ENCODE data around the gene EEPD1. TPM values are rescaled to one million over a fixed set of nuclear protein-coding genes. Genes with fewer than 3 reads are reported as not detected.

The EEPD1 gene
- total RNA-seq, 1 experiment from 2014 or later = 7.8 TPM

DNA sequence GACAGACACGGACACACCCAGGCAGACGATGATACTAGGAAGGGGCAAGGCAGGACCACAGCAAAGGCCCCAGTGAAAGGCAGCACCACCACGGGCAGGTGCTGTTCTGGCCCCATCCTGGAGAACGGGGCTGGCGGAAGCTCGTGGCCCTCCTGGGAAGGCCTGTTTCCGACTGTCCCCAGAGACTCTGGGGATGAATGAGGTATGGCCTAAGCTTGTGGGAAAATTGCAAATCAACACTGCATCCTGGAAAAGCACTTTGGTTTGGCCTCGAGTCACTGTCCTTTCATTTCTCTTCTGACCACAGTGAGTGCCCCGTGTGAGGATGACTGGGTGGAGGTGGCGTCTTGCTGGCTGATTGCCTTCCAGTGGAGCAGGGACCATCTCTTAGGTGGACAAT lies 155.0 kb downstream of the EEPD1 start:
- no peak for DNase-seq (ENCODE audit: low spot score)
- Mint-ChIP-seq H3K4me3 (no peak overlapping the region), H3K9me3 (no peaks in the 10 kb centered on the region), H3K4me1 (peaks cover 19% of the 10 kb centered on the region), H3K27ac (no peak overlapping the region), H3K27me3 (ENCODE audit: low read depth) (no peaks in the 10 kb centered on the region), H3K36me3 (no peaks in the 10 kb centered on the region)
- ChIA-PET CTCF (interaction anchor here (1.3 kb wide), 1 partner anchor 11 kb away, joined by 3 read pairs; no protein-coding TSS in a partner anchor), POLR2A (no interaction called here)
- ATAC-seq = no peak
- TF ChIP-seq RORB (CRISPR knock-in tag; IDR thresholded peaks at IDR 0.05) (no peak), ZNF671 (CRISPR knock-in tag; IDR thresholded peaks at IDR 0.05) (no peak), NFATC4 (CRISPR knock-in tag; IDR thresholded peaks at IDR 0.05) (no peak), SMAD4 (CRISPR knock-in tag; IDR thresholded peaks at IDR 0.05) (no peak), ZNF232 (CRISPR knock-in tag; IDR thresholded peaks at IDR 0.05) (no peak), TEAD4 (CRISPR knock-in tag; IDR thresholded peaks at IDR 0.05) (no peak), JAZF1 (CRISPR knock-in tag; IDR thresholded peaks at IDR 0.05) (no peak), ZNF219 (CRISPR knock-in tag; IDR thresholded peaks at IDR 0.05; ENCODE audit: borderline replicate concordance) (no peak)
- TF ChIP-seq, protein P1, sequence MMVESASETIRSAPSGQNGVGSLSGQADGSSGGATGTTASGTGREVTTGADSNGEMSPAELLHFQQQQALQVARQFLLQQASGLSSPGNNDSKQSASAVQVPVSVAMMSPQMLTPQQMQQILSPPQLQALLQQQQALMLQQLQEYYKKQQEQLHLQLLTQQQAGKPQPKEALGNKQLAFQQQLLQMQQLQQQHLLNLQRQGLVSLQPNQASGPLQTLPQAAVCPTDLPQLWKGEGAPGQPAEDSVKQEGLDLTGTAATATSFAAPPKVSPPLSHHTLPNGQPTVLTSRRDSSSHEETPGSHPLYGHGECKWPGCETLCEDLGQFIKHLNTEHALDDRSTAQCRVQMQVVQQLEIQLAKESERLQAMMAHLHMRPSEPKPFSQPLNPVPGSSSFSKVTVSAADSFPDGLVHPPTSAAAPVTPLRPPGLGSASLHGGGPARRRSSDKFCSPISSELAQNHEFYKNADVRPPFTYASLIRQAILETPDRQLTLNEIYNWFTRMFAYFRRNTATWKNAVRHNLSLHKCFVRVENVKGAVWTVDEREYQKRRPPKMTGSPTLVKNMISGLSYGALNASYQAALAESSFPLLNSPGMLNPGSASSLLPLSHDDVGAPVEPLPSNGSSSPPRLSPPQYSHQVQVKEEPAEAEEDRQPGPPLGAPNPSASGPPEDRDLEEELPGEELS (CRISPR knock-in tag; IDR thresholded peaks at IDR 0.05) = no peak
- TF ChIP-seq, protein P2, sequence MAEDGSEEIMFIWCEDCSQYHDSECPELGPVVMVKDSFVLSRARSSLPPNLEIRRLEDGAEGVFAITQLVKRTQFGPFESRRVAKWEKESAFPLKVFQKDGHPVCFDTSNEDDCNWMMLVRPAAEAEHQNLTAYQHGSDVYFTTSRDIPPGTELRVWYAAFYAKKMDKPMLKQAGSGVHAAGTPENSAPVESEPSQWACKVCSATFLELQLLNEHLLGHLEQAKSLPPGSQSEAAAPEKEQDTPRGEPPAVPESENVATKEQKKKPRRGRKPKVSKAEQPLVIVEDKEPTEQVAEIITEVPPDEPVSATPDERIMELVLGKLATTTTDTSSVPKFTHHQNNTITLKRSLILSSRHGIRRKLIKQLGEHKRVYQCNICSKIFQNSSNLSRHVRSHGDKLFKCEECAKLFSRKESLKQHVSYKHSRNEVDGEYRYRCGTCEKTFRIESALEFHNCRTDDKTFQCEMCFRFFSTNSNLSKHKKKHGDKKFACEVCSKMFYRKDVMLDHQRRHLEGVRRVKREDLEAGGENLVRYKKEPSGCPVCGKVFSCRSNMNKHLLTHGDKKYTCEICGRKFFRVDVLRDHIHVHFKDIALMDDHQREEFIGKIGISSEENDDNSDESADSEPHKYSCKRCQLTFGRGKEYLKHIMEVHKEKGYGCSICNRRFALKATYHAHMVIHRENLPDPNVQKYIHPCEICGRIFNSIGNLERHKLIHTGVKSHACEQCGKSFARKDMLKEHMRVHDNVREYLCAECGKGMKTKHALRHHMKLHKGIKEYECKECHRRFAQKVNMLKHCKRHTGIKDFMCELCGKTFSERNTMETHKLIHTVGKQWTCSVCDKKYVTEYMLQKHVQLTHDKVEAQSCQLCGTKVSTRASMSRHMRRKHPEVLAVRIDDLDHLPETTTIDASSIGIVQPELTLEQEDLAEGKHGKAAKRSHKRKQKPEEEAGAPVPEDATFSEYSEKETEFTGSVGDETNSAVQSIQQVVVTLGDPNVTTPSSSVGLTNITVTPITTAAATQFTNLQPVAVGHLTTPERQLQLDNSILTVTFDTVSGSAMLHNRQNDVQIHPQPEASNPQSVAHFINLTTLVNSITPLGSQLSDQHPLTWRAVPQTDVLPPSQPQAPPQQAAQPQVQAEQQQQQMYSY (CRISPR knock-in tag; IDR thresholded peaks at IDR 0.05) = no peak

DNA sequence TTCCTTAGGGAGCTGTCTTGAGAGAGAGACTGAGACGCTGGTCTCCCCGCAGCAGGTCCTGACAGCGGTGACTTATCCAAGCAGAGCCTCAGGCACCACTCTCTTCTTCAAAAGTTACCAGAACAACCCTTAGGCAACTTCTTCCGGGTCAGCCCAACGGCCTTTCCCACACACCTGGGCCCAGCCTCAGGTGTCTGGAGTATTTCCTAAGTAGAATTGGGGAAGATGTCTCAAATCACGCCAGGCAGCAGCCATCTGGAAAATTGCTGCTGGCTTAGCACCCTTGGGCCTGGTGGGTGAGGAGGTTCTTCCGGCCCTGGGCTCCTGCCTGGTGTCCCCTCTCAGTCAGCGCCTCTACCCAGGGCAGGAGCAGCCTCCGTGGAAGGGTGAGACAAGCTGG lies 156.2 kb downstream of the EEPD1 start:
- peaks cover 13% of the 10 kb centered on the region for H3K4me1 Mint-ChIP-seq
- CTCF ChIA-PET = interaction anchor here (1.6 kb wide), 1 partner anchor 10 kb away, joined by 9 read pairs; no protein-coding TSS in a partner anchor
- no peaks in the 10 kb centered on the region for H3K27me3 Mint-ChIP-seq (ENCODE audit: low read depth)
- no peak for DNase-seq (ENCODE audit: low spot score)
- no peak for ATAC-seq
- H3K27ac Mint-ChIP-seq = no peak overlapping the region
- H3K36me3 Mint-ChIP-seq = no peaks in the 10 kb centered on the region
- H3K9me3 Mint-ChIP-seq = no peaks in the 10 kb centered on the region
- POLR2A ChIA-PET = no interaction called here
- no peak overlapping the region for H3K4me3 Mint-ChIP-seq
- TF ChIP-seq, protein P3, sequence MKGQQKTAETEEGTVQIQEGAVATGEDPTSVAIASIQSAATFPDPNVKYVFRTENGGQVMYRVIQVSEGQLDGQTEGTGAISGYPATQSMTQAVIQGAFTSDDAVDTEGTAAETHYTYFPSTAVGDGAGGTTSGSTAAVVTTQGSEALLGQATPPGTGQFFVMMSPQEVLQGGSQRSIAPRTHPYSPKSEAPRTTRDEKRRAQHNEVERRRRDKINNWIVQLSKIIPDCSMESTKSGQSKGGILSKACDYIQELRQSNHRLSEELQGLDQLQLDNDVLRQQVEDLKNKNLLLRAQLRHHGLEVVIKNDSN (CRISPR knock-in tag; IDR thresholded peaks at IDR 0.05) = no peak
- TF ChIP-seq, protein P4, sequence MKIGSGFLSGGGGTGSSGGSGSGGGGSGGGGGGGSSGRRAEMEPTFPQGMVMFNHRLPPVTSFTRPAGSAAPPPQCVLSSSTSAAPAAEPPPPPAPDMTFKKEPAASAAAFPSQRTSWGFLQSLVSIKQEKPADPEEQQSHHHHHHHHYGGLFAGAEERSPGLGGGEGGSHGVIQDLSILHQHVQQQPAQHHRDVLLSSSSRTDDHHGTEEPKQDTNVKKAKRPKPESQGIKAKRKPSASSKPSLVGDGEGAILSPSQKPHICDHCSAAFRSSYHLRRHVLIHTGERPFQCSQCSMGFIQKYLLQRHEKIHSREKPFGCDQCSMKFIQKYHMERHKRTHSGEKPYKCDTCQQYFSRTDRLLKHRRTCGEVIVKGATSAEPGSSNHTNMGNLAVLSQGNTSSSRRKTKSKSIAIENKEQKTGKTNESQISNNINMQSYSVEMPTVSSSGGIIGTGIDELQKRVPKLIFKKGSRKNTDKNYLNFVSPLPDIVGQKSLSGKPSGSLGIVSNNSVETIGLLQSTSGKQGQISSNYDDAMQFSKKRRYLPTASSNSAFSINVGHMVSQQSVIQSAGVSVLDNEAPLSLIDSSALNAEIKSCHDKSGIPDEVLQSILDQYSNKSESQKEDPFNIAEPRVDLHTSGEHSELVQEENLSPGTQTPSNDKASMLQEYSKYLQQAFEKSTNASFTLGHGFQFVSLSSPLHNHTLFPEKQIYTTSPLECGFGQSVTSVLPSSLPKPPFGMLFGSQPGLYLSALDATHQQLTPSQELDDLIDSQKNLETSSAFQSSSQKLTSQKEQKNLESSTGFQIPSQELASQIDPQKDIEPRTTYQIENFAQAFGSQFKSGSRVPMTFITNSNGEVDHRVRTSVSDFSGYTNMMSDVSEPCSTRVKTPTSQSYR (CRISPR knock-in tag; IDR thresholded peaks at IDR 0.05) = no peak
- TF ChIP-seq HMGA2 (CRISPR knock-in tag; IDR thresholded peaks at IDR 0.05) (no peak), NFYB (CRISPR knock-in tag; conservative IDR thresholded peaks at IDR 0.05; ENCODE audit: low read depth) (no peak), ESRRA (CRISPR knock-in tag; IDR thresholded peaks at IDR 0.05; ENCODE audit: borderline replicate concordance) (no peak), NFATC4 (CRISPR knock-in tag; IDR thresholded peaks at IDR 0.05) (no peak), EMX1 (CRISPR knock-in tag; IDR thresholded peaks at IDR 0.05) (no peak), ZNF396 (CRISPR knock-in tag; IDR thresholded peaks at IDR 0.05; ENCODE audit: borderline replicate concordance) (no peak), ZNF232 (CRISPR knock-in tag; IDR thresholded peaks at IDR 0.05) (no peak), TEAD4 (CRISPR knock-in tag; IDR thresholded peaks at IDR 0.05) (no peak), MXD4 (CRISPR knock-in tag; IDR thresholded peaks at IDR 0.05; ENCODE audit: borderline replicate concordance) (no peak), ZNF423 (CRISPR knock-in tag; IDR thresholded peaks at IDR 0.05) (no peak), ATF1 (CRISPR knock-in tag; IDR thresholded peaks at IDR 0.05) (no peak), CREM (CRISPR knock-in tag; IDR thresholded peaks at IDR 0.05) (no peak), NR3C1 (CRISPR knock-in tag; conservative IDR thresholded peaks at IDR 0.05; ENCODE audit: low read depth) (no peak)
- TF ChIP-seq, protein P5, sequence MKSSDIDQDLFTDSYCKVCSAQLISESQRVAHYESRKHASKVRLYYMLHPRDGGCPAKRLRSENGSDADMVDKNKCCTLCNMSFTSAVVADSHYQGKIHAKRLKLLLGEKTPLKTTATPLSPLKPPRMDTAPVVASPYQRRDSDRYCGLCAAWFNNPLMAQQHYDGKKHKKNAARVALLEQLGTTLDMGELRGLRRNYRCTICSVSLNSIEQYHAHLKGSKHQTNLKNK (CRISPR knock-in tag; IDR thresholded peaks at IDR 0.05) = no peak
- TF ChIP-seq, protein P6, sequence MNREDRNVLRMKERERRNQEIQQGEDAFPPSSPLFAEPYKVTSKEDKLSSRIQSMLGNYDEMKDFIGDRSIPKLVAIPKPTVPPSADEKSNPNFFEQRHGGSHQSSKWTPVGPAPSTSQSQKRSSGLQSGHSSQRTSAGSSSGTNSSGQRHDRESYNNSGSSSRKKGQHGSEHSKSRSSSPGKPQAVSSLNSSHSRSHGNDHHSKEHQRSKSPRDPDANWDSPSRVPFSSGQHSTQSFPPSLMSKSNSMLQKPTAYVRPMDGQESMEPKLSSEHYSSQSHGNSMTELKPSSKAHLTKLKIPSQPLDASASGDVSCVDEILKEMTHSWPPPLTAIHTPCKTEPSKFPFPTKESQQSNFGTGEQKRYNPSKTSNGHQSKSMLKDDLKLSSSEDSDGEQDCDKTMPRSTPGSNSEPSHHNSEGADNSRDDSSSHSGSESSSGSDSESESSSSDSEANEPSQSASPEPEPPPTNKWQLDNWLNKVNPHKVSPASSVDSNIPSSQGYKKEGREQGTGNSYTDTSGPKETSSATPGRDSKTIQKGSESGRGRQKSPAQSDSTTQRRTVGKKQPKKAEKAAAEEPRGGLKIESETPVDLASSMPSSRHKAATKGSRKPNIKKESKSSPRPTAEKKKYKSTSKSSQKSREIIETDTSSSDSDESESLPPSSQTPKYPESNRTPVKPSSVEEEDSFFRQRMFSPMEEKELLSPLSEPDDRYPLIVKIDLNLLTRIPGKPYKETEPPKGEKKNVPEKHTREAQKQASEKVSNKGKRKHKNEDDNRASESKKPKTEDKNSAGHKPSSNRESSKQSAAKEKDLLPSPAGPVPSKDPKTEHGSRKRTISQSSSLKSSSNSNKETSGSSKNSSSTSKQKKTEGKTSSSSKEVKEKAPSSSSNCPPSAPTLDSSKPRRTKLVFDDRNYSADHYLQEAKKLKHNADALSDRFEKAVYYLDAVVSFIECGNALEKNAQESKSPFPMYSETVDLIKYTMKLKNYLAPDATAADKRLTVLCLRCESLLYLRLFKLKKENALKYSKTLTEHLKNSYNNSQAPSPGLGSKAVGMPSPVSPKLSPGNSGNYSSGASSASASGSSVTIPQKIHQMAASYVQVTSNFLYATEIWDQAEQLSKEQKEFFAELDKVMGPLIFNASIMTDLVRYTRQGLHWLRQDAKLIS (CRISPR knock-in tag; IDR thresholded peaks at IDR 0.05; ENCODE audit: borderline replicate concordance) = no peak
